ENCODE measurements around the gene AKAP13. TPM values are rescaled to one million over a fixed set of nuclear protein-coding genes. Genes with fewer than 3 reads are reported as not detected.

The AKAP13 gene
- total and polyA plus RNA-seq, 2 of the 13 experiments (the other 11 are each of a cell fraction or from before 2014, with no cell fraction given): 6.7 to 27.1 TPM

DNA sequence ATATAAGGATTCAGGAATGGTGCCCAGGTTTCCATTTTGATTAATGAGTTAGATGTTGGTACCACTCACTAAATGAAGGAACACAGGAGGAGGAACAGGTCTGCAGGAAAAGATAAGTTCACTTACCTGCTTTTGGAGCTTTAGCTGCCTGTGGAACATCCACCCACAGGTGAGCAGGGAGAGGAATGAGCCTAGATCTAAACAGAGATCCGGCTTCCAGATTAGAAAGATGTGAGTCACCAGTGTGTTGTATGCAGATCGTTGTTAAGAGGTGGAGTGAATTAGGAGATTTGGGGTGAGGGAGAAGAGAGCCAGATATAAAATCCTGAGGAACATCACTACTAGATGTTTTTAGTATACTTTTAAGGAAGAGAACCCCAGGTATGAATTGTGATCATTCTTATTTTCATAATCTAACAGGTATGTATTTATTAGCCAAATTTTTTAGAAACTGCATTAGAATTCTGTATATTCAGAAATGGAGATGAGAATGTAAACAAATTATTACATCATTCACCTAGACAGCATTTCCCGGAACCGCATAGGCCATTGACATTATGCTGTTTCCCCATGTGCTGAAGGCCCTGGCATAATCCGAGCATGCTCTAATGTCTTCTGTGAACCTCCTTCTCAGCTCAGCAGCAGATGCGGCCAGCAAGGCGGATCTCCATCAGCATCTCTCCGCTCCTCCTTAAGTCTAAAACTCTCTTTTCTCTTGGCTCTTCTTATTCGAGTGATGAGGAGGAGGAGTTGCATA is 296.1 kb downstream of the AKAP13 start:
- 94% methylated on average over 9 of the region's 9 CpGs for WGBS (ENCODE audit: low lambda C conversion rate)
- intact Hi-C loops (cut with micrococcal nuclease; ENCODE audit: unreplicated experiment): no loop called here
- Histone ChIP-seq H3K9ac (ENCODE audit: insufficient read depth, low read depth, low read length) (no peak overlapping the region), H3K27me3 (ENCODE audit: control insufficient read depth in 1 of 2, insufficient read depth in 2 of 2, low read length in 2 of 2) (no peaks in the 10 kb centered on the region), H3K9me3 (ENCODE audit: low read length) (no peaks in the 10 kb centered on the region), H3K79me2 (ENCODE audit: insufficient read depth, low read length) (no peaks in the 10 kb centered on the region), H3K4me3 (replicated peaks in 1 of 3; ENCODE audit: insufficient read depth in 1 of 3, low read depth in 2 of 3, low read length in 3 of 3) (no peak overlapping the region), H3K4me2 (ENCODE audit: low read depth, low read length) (no peak overlapping the region), H3K27ac (ENCODE audit: extremely low read length, insufficient read depth, low read length) (no peak overlapping the region), H3K4me1 (ENCODE audit: insufficient read depth, low read length) (peaks cover 13% of the 10 kb centered on the region), H2AFZ (ENCODE audit: low read length) (no peak overlapping the region), H3K36me3 (replicated peaks in 1 of 2; ENCODE audit: control insufficient read depth in 1 of 2, insufficient read depth in 2 of 2, low read length in 2 of 2) (no peaks in the 10 kb centered on the region), H4K20me1 (ENCODE audit: insufficient read depth, low read length) (no peaks in the 10 kb centered on the region)
- POLR2A ChIA-PET: no interaction called here
- TF ChIP-seq HMG20B (CRISPR knock-in tag; conservative IDR thresholded peaks at IDR 0.05) (no peak), HNF4A (CRISPR knock-in tag; IDR thresholded peaks at IDR 0.05) (no peak), ZNF564 (CRISPR knock-in tag; IDR thresholded peaks at IDR 0.05) (no peak), ZNF274 (CRISPR knock-in tag; IDR thresholded peaks at IDR 0.05) (no peak), JARID2 (CRISPR knock-in tag; IDR thresholded peaks at IDR 0.05; ENCODE audit: insufficient replicate concordance) (no peak), HNF4G (IDR thresholded peaks at IDR 0.05; ENCODE audit: borderline replicate concordance, low read depth, low read length) (no peak), HNF4G (CRISPR knock-in tag; IDR thresholded peaks at IDR 0.05; ENCODE audit: borderline replicate concordance, low read depth) (no peak), PHF5A (CRISPR knock-in tag; IDR thresholded peaks at IDR 0.05; ENCODE audit: low read depth, unreplicated experiment) (no peak), ZFP36L1 (CRISPR knock-in tag; IDR thresholded peaks at IDR 0.05) (no peak), ZNF256 (CRISPR knock-in tag; conservative IDR thresholded peaks at IDR 0.05) (no peak), SATB2 (CRISPR knock-in tag; IDR thresholded peaks at IDR 0.05) (no peak), ATF1 (CRISPR knock-in tag; IDR thresholded peaks at IDR 0.05) (no peak)
- TF ChIP-seq, protein P1, sequence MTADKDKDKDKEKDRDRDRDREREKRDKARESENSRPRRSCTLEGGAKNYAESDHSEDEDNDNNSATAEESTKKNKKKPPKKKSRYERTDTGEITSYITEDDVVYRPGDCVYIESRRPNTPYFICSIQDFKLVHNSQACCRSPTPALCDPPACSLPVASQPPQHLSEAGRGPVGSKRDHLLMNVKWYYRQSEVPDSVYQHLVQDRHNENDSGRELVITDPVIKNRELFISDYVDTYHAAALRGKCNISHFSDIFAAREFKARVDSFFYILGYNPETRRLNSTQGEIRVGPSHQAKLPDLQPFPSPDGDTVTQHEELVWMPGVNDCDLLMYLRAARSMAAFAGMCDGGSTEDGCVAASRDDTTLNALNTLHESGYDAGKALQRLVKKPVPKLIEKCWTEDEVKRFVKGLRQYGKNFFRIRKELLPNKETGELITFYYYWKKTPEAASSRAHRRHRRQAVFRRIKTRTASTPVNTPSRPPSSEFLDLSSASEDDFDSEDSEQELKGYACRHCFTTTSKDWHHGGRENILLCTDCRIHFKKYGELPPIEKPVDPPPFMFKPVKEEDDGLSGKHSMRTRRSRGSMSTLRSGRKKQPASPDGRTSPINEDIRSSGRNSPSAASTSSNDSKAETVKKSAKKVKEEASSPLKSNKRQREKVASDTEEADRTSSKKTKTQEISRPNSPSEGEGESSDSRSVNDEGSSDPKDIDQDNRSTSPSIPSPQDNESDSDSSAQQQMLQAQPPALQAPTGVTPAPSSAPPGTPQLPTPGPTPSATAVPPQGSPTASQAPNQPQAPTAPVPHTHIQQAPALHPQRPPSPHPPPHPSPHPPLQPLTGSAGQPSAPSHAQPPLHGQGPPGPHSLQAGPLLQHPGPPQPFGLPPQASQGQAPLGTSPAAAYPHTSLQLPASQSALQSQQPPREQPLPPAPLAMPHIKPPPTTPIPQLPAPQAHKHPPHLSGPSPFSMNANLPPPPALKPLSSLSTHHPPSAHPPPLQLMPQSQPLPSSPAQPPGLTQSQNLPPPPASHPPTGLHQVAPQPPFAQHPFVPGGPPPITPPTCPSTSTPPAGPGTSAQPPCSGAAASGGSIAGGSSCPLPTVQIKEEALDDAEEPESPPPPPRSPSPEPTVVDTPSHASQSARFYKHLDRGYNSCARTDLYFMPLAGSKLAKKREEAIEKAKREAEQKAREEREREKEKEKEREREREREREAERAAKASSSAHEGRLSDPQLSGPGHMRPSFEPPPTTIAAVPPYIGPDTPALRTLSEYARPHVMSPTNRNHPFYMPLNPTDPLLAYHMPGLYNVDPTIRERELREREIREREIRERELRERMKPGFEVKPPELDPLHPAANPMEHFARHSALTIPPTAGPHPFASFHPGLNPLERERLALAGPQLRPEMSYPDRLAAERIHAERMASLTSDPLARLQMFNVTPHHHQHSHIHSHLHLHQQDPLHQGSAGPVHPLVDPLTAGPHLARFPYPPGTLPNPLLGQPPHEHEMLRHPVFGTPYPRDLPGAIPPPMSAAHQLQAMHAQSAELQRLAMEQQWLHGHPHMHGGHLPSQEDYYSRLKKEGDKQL (CRISPR knock-in tag; IDR thresholded peaks at IDR 0.05; ENCODE audit: low read depth): no peak
- TF ChIP-seq, protein P2, sequence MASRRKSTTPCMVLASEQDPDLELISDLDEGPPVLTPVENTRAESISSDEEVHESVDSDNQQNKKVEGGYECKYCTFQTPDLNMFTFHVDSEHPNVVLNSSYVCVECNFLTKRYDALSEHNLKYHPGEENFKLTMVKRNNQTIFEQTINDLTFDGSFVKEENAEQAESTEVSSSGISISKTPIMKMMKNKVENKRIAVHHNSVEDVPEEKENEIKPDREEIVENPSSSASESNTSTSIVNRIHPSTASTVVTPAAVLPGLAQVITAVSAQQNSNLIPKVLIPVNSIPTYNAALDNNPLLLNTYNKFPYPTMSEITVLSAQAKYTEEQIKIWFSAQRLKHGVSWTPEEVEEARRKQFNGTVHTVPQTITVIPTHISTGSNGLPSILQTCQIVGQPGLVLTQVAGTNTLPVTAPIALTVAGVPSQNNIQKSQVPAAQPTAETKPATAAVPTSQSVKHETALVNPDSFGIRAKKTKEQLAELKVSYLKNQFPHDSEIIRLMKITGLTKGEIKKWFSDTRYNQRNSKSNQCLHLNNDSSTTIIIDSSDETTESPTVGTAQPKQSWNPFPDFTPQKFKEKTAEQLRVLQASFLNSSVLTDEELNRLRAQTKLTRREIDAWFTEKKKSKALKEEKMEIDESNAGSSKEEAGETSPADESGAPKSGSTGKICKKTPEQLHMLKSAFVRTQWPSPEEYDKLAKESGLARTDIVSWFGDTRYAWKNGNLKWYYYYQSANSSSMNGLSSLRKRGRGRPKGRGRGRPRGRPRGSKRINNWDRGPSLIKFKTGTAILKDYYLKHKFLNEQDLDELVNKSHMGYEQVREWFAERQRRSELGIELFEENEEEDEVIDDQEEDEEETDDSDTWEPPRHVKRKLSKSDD (CRISPR knock-in tag; IDR thresholded peaks at IDR 0.05; ENCODE audit: low read depth): no peak
- FAIRE-seq (no peak), DNase-seq (ENCODE audit: low spot score) (no peak), ATAC-seq (no peak)
- in situ Hi-C loops (cut with HindIII; ENCODE audit: extremely low pct_ligation_motif_present, low pct_unique_long_range_greater_than_20kb): no loop called here
- CTCF ChIA-PET (ENCODE audit: low intra/inter-chr PET ratio, low total read pairs): no interaction called here
- BruUV-seq (replicated peaks): no TSS peak
